KG1 (cell line): ENCODE data around the gene TMEM273.

Experiments
- DNase-seq: peaks from one replicate; lab custom pipeline; 2025; lab: John Stamatoyannopoulos, UW

Gene TMEM273

DNA sequence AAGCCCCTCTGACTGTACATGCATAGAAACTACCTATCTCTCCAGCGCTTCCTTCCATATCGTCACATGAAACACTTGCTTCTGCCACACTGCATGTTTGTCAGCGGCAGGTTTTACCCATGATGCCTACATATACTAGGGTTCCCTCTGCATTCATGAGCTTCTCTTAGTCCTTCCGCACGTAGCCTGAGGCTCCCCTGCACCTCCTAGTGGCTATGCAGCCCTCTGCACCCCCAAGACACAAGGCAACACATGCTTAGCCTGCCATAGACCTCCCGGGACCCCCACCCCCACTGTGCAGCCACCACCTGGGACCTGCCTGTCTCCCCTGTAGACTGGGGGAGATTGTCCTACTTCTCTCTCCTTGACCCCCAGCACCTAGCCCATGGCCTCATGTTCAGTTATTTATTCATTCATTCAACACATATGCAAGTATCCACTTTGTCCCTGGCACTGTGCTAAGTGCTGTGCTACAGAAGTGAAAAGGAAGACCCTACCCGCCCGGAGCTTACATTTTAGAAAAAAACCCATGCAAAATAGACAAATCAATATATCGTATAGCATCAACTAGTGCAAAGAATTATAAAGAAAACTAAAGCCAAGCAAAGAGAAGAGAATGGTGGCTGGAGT is 23.5 kb downstream of the TMEM273 start:
- no peak for DNase-seq

DNA sequence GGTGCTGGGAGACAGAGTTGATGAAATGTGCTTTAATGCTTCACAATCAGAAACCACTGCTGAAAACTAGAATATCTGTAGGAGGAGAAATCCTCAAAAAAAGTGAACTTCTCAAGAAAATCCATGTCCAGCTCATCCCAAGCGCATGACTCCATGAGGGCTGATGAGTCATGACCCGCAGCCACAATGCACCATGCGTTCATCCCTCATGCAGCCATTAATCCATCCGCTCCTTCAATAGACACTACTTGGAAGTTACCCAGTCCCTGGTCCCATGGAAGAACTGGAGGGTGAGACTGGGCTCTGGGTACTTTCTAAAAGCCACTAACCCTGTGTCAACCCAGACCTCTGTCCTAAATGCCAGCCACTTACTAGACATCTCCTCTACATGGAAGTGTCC is 24.4 kb downstream of the TMEM273 start:
- DNase-seq: no peak

GRCh38 chr10:49162761-49163310 is 25.4 kb downstream of the TMEM273 start:
- no peak for DNase-seq

DNA sequence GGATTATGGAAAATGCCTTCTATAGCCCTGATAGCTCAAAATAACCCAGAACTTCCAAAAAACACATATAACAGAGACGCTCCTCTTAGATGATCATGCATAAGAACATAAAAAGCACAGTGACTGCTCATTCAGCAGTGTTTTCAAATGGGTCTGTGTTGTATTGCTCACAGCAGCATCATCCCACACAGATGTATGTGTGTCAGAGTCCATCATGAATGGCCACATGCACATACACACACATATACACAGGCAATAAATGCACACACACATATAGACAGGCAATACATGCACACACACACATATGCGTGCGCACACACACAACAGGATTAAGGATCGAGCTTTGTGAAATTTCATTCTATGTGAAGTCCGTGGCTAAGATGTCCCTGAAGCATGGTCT is 26.1 kb downstream of the TMEM273 start:
- no peak for DNase-seq

DNA sequence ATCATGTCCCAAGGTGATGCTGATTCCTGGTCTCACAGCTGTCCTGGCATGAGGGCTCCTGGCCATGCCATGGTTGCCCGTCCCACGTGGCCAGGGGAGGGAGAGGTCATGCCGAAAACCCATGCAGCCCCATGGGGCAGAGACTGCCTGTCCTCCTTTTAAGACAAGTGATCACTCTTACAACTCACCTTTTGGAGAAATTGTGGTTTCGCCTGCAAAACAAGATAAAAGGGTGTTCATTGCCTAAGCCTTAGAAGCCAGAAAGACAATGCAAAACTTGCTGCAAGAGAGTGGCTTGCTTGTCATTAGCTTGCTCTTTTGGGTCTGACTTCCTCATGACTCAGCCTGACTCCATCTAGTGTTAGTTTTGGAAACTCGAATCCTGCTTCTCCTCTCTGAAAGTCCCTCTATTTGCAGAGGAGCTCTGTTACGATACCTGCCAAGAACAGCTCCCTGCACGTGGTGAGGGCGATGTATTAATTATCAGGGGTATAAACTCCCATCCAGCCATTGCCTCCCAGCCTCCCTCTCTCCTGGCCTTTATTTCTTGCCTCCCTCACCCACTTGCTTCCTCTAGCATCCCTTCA is 26.7 kb downstream of the TMEM273 start:
- no peak for DNase-seq

- DNase-seq: no peak
Observed at GRCh38 chr10:49160814-49161213, 27.4 kb downstream of the TMEM273 start.

GRCh38 chr10:49160110-49160509 is 28.1 kb downstream of the TMEM273 start:
- no peak for DNase-seq

DNA sequence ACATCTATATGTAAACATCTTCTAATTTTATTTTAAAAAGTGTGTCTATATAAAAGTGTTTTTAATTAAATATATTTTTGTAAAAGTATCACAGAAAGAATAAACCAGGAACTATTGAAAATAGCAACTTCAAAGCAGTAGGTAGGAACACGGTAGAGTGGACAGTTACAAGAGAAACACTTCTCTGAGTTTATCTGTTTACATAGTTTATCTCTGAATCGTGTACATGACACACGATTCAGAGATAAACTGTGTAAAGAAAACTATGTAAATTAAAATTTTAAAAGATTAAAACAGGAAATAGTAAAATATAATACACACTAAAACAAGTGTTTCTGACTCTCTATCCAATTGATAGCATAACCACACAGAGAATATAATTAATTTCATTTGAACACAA is 29.3 kb downstream of the TMEM273 start:
- DNase-seq: no peak

GRCh38 chr10:49158404-49158803 is 29.8 kb downstream of the TMEM273 start:
- DNase-seq: no peak

GRCh38 chr10:49157229-49157628 is 31.0 kb downstream of the TMEM273 start:
- no peak for DNase-seq

GRCh38 chr10:49154641-49155040 is 33.5 kb downstream of the TMEM273 start:
- DNase-seq: no peak

GRCh38 chr10:49153971-49154370 is 34.2 kb downstream of the TMEM273 start:
- no peak for DNase-seq

- DNase-seq: no peak
Observed at GRCh38 chr10:49153115-49153514, 35.1 kb downstream of the TMEM273 start.

- DNase-seq: no peak
Observed at GRCh38 chr10:49152663-49153062, 35.5 kb downstream of the TMEM273 start.

DNA sequence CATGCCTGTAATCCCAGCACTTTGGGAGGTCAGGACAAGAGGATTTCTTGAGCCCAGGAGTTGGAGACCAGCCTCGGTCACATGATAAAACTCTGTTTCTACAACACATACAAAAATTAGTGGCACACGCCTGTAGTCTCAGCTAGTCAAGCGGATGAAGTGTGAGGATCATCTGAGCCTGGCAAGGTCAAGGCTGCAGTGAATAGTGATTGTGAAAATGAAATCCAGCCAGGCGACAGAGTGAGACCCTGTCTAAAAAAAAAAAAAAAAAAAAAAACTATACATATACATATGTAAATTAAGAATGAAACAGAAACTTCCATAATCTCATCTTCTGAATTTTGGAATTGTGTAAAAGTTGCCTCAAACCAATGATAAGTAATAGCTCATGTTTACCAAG is 36.2 kb downstream of the TMEM273 start:
- DNase-seq: no peak

- no peak for DNase-seq
Observed at GRCh38 chr10:49151481-49151880, 36.7 kb downstream of the TMEM273 start.

DNA sequence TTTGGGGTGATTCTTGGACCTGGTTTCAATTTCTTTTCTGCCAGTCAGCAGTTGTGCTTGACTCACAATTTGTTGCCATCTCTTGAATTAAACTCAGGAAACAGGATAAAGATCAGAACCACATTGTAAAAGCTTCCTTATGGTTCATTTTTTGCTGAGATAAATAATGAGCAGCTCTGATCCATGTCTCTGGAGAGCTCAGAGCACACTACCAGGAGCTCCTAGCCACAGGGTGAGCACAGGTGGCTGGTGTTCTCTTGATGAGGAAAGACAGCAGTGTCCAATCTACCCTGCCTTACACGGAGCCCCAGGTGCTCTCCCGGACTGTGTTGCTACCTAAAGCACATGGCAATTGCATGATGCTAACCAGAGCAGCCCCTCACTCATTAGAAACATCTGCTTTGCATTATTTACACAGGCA is 37.2 kb downstream of the TMEM273 start:
- no peak for DNase-seq

GRCh38 chr10:49150426-49150825 is 37.8 kb downstream of the TMEM273 start:
- DNase-seq: no peak

- DNase-seq: no peak
Observed at GRCh38 chr10:49149881-49150280, 38.3 kb downstream of the TMEM273 start.

DNA sequence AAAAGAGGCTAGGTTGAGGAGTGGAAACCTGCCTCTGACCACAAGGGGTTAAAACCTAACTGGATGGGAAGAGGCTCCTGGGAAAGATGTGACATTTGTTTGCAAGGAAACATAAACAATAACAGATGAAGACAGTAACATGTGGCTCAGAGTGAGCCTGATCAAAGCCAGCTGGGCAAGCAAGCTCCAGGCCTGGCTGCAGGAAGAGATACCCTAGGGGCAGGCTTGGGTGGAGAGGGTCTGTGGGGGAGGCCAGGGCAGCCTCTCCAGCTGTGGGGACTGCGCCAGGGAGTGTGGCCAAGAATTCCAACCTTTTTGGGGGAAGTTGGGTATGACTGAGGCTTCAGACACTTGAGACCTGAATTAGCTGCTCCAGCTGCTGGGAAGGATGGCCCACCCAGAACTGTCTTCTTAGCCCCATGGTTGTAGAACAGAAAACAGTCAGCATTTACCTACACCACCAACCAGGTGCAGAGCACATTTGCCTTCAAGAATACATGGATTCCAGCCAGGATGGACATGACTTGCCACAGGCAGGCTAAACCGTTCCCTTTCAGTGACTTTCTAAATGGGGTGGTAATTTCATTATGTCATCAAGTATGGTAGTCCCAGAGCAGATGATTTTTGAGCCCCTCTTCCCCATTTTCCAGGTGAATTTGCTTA is 44.0 kb downstream of the TMEM273 start:
- no peak for DNase-seq

DNA sequence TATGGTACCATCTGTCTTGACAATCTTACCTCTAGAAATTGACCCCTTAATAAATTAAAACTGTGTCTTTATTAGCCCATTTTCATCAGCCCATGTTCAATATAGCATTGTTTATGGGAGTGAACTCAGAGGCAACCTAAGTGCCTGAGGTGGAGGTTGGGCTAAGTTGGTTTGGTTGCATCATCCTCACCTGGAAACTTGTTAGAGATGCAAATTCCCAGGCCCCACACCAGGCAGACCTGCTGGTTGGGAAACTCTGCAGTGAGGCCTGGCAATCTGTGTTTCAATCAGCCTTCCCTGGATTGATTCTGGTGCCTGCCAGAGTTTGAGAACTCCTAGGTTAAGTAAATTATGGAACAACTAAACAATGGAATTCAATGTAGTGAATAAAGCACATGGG is 44.9 kb downstream of the TMEM273 start:
- no peak for DNase-seq

DNA sequence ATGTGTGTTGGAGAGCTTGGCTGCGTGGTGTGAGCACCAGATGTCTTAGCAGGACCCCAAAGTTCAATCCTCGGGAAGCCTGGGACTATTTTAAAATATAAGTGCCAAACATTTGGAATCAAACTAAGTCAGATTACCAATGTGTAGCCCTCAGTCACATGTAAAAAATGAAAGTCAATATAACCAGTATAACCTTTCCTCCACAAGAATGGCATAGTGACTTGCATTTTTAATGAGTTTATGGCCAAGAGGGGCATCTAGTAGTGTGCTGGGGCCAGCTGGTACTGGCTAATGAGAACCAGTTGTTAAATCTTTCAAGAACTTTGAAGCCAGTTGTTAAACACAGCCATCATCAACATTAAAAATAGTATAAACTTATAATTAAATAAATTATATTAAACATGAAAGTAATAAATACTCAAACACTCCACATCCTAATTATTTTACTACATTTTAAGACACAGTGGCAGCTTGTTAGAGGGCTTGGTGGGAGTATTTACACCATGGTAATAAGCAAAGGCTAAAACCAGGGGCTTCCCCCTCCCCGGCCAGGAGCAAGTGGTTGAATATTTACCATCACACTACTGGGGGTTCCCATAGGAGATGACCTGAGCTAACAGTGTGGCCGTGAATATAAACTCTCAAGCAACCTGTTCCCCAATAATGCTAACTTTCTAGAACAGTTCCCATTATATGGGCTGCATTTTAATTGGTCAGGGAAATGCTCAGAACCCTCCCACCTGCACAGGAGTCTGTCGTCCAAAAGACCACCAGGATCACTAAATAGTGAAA is 46.5 kb downstream of the TMEM273 start:
- no peak for DNase-seq
